ENCODE results near the gene GPC5.
"Not testable (repeated sequence)": the region's sequence is repeated elsewhere in the genome, so short reads cannot be mapped to it uniquely, and the experiment has no call there.

The GPC5 gene

DNA sequence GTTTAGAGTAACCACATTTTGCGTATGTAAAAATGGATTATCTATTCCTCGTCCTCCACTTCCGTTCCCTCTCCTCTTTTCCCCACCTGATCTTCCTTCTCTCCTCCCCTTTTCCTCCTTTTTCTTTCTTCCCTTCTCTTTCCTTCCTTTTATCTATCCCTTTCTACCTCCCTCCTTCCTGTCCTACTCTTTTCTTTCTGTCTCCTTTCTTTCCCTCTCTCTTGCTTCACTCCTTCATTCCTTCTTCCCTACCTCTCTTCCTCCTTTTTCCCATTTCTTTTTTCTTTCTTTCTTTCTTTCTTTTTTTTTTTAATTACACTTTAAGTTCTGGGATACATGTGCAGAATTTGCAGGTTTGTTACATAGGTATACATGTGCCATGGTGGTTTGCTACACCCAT is 1139.7 kb downstream of the GPC5 start:
- in situ Hi-C loops (cut with HindIII; ENCODE audit: low sequenced_read_pairs) = no loop called here
- DNase-seq (ENCODE audit: low read depth, low spot score) = no peak
- H3K4me3 ChIP-seq (ENCODE audit: low read depth, low read length) = no peak overlapping the region
- no peak for TF ChIP-seq CTCF (IDR thresholded peaks at IDR 0.05; ENCODE audit: low read depth, low read length)

- DNase-seq (ENCODE audit: low read depth, low spot score); in situ Hi-C loops (cut with HindIII; ENCODE audit: low sequenced_read_pairs); H3K4me3 ChIP-seq (ENCODE audit: low read depth, low read length): not testable (repeated sequence)
These were observed 1140.7 kb downstream of the GPC5 start for GRCh38 chr13:92539148-92539547.

DNA sequence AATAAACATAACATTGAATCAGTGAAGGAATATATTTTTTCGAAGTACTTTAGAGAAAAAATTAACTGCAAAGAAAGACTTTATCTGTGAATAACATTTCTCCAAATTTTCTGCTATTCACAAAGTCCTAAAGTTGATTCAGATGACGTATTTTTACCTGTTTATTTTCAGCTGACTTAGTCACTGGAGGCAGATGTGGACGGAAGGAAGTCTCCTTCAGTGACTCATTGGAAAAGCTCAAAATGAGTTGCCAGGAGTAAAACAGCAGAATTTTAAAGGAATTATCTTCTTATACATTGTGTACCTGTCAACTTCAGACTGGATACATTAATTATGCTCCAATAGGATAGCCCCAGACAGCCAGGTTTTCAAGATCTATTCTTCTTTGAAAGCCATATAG is 1148.8 kb downstream of the GPC5 start:
- no peak for TF ChIP-seq CTCF (IDR thresholded peaks at IDR 0.05; ENCODE audit: low read depth, low read length)
- in situ Hi-C loops (cut with HindIII; ENCODE audit: low sequenced_read_pairs) = no loop called here
- H3K4me3 ChIP-seq (ENCODE audit: low read depth, low read length) = no peak overlapping the region
- DNase-seq (ENCODE audit: low read depth, low spot score) = peak; percentile 62

DNA sequence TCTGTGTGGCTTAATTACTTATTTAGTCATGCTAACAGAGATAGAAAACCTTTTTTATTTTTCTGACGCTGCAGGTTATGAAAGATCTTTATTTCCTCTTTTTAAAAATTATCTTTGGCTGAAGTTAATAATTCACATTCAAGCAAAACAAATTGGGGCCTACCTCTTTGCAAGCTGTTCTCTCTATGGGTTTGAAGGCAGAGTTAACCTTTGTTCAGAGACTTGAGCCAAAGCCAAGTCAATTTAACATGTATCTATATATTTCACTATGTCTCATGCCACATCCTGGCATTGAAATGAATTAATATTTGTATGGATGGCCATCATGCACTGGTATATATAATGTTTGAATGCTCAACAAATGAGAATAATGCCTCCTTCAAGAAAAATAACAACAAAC is 1150.9 kb downstream of the GPC5 start:
- in situ Hi-C loops (cut with HindIII; ENCODE audit: low sequenced_read_pairs) = no loop called here
- no peak for TF ChIP-seq CTCF (IDR thresholded peaks at IDR 0.05; ENCODE audit: low read depth, low read length)
- H3K4me3 ChIP-seq (ENCODE audit: low read depth, low read length) = no peak overlapping the region
- no peak for DNase-seq (ENCODE audit: low read depth, low spot score)

- H3K4me3 ChIP-seq (ENCODE audit: low read depth, low read length) = no peak overlapping the region
- no peak for TF ChIP-seq CTCF (IDR thresholded peaks at IDR 0.05; ENCODE audit: low read depth, low read length)
- no peak for DNase-seq (ENCODE audit: low read depth, low spot score)
- in situ Hi-C loops (cut with HindIII; ENCODE audit: low sequenced_read_pairs) = no loop called here
These were observed 1155.2 kb downstream of the GPC5 start for GRCh38 chr13:92553470-92554114.

GRCh38 chr13:92560883-92561282 is 1162.5 kb downstream of the GPC5 start:
- DNase-seq (ENCODE audit: low read depth, low spot score) = no peak

GRCh38 chr13:92564942-92565341 is 1166.5 kb downstream of the GPC5 start:
- in situ Hi-C loops (cut with HindIII; ENCODE audit: low sequenced_read_pairs) = no loop called here
- no peak for DNase-seq (ENCODE audit: low read depth, low spot score)
- H3K4me3 ChIP-seq (ENCODE audit: low read depth, low read length) = no peak overlapping the region
- no peak for TF ChIP-seq CTCF (IDR thresholded peaks at IDR 0.05; ENCODE audit: low read depth, low read length)

More at GRCh38 chr13:92560883-92561282, 1162.5 kb downstream of the GPC5 start:
- H3K4me3 ChIP-seq (ENCODE audit: low read depth, low read length) = no peak overlapping the region
- no peak for TF ChIP-seq CTCF (IDR thresholded peaks at IDR 0.05; ENCODE audit: low read depth, low read length)
- in situ Hi-C loops (cut with HindIII; ENCODE audit: low sequenced_read_pairs) = no loop called here
